GM12878 (cell line): ENCODE data around the gene TEC.

Source experiments
- CEBPB ChIP-seq, 2 experiments: fragments of 150-350 bp in 1 of 2; IDR thresholded peaks; 2 replicates each; pipeline ENCODE4 v1.6.1; 2012 to 2014; ENCODE audit warnings: low read depth in 2 of 2, low read length in 2 of 2, borderline replicate concordance in 1 of 2, inconsistent platforms in 1 of 2
- CEBPZ ChIP-seq: fragments of 150-350 bp; IDR thresholded peaks from 2 replicates; pipeline ENCODE4 v1.6.1; 2016; ENCODE audit warnings: low read depth, low read length
- CTCF ChIP-seq, 3 experiments: IDR thresholded peaks in 2 of 3; conservative IDR thresholded peaks in 1 of 3; 2 replicates each; pipeline ENCODE4 v1.5.1; 2011; ENCODE audit warnings: low read depth in 3 of 3, low read length in 3 of 3, mild to moderate bottlenecking in 3 of 3, control low read depth in 2 of 3, moderate library complexity in 2 of 3, inconsistent platforms in 1 of 3, mixed read lengths in 1 of 3; ENCODE audit not compliant: control insufficient read depth in 2 of 3, insufficient read depth in 1 of 3; ENCODE audit errors: extremely low read depth in 1 of 3
- EZH2 ChIP-seq: IDR thresholded peaks from 2 replicates; pipeline ENCODE4 v1.6.1; 2012; ENCODE audit warnings: low read depth, mild to moderate bottlenecking, control low read depth, inconsistent platforms, low read length, borderline replicate concordance; ENCODE audit not compliant: control insufficient read depth
- HDAC2 ChIP-seq: fragments of 200-600 bp; sonication (generic); IDR thresholded peaks from 2 replicates; pipeline ENCODE4 v1.6.1; 2017
- JUND ChIP-seq: IDR thresholded peaks from 2 replicates; pipeline ENCODE4 v1.6.1; 2012; ENCODE audit warnings: low read depth, mild to moderate bottlenecking, low read length, improper control_type of control experiment, moderate library complexity
- MAX ChIP-seq: IDR thresholded peaks from 2 replicates; pipeline ENCODE4 v1.6.1; 2012; ENCODE audit warnings: low read depth, low read length, improper control_type of control experiment
- NFIC ChIP-seq: IDR thresholded peaks from 2 replicates; pipeline ENCODE4 v1.6.1; 2012; ENCODE audit warnings: low read depth, mild to moderate bottlenecking, inconsistent platforms, low read length, moderate library complexity
- POLR2A ChIP-seq: IDR thresholded peaks from 2 replicates; pipeline ENCODE4 v1.6.1; 2011; ENCODE audit warnings: low read depth, mild to moderate bottlenecking, low read length
- TCF12 ChIP-seq: IDR thresholded peaks from 2 replicates; pipeline ENCODE4 v1.6.1; 2011; ENCODE audit warnings: low read depth, mild to moderate bottlenecking, low read length
- USF1 ChIP-seq: IDR thresholded peaks from 2 replicates; pipeline ENCODE4 v1.6.1; 2011; ENCODE audit warnings: borderline replicate concordance, low read depth, mild to moderate bottlenecking, moderate library complexity, mixed read lengths, low read length; ENCODE audit not compliant: insufficient read depth; ENCODE audit errors: extremely low read length
- USF2 ChIP-seq: IDR thresholded peaks from 2 replicates; pipeline ENCODE4 v1.6.1; 2011; ENCODE audit warnings: low read depth, low read length, improper control_type of control experiment, borderline replicate concordance
- YY1 ChIP-seq: IDR thresholded peaks from 2 replicates; pipeline ENCODE4 v1.6.1; 2011; ENCODE audit warnings: low read depth, mild to moderate bottlenecking, low read length
- ZBED1 ChIP-seq: IDR thresholded peaks from 2 replicates; pipeline ENCODE4 v1.6.1; 2016; ENCODE audit warnings: borderline replicate concordance

- TF ChIP-seq YY1 = 0 out of 2 replicates have a peak, but pooled peaks have one; percentile 33
- no peak for TF ChIP-seq JUND
- TF ChIP-seq HDAC2 = no peak
- no peak for TF ChIP-seq ZBED1
- no peak for TF ChIP-seq USF2
- TF ChIP-seq MAX = no peak
- no peak for TF ChIP-seq CTCF (IDR thresholded peaks at IDR 0.05 in 2 of 3, conservative IDR thresholded peaks at IDR 0.05 in 1 of 3; ENCODE audit: control insufficient read depth in 2 of 3, extremely low read depth in 1 of 3, insufficient read depth in 1 of 3, low read depth in 3 of 3, low read length in 3 of 3)
- no peak for TF ChIP-seq USF1
- no peak for TF ChIP-seq EZH2
- TF ChIP-seq POLR2A = no peak
- peak; percentile 80 for TF ChIP-seq TCF12
- no peak for TF ChIP-seq CEBPB (IDR thresholded peaks at IDR 0.05; ENCODE audit: borderline replicate concordance in 1 of 2, low read depth in 2 of 2, low read length in 2 of 2)
- TF ChIP-seq NFIC = peak; percentile 80; the same call in 1 of the 2 replicates
- TF ChIP-seq CEBPZ = no peak
Measured at GRCh38 chr4:48173056-48173991, 96.3 kb downstream of the TEC start.
